OCI-LY7 (cell line): ENCODE measurements around the gene SOAT2. TPM values are rescaled to one million over a fixed set of nuclear protein-coding genes. Genes with fewer than 3 reads are reported as not detected.

Experiments used
- BruUV-seq: library from RNA; stranded (reverse); fragments of 400-500 nt; replicated peaks from 2 replicates; lab custom pipeline; 2021; lab: Mats Ljungman, UMichigan
- CTCF ChIA-PET: fragments of 300-600 bp; sonication (Branson Sonifier 250); formaldehyde crosslinking; loops from one replicate; lab custom pipeline; 2022; ENCODE audit warnings: antibody characterized with exemption; ENCODE audit not compliant: unreplicated experiment; lab: Charles Lee
- POLR2A ChIA-PET: fragments of 300-600 bp; sonication (Branson Sonifier 250); formaldehyde crosslinking; loops from one replicate; lab custom pipeline; 2022; ENCODE audit warnings: antibody characterized with exemption; lab: Charles Lee
- DNase-seq: peaks from one replicate; pipeline ENCODE4 v3.0.0-alpha.2; 2015; ENCODE audit warnings: low spot score
- H2AFZ ChIP-seq: fragments of 200-600 bp; sonication (generic), shearing (Covaris generic); 2 replicates; pipeline ENCODE4 v1.6.1; 2014; ENCODE audit warnings: mild to moderate bottlenecking, antibody characterized with exemption, low read length, moderate library complexity
- H3K27ac ChIP-seq: fragments of 200-600 bp; sonication (generic); 2 replicates; pipeline ENCODE4 v1.5.1; 2014; ENCODE audit warnings: mixed run types, low read depth, mild to moderate bottlenecking, moderate library complexity, low read length, inconsistent platforms; ENCODE audit not compliant: poor library complexity, severe bottlenecking
- H3K36me3 ChIP-seq: fragments of 200-600 bp; sonication (generic); 2 replicates; pipeline ENCODE4 v1.6.1; 2014; ENCODE audit warnings: mild to moderate bottlenecking, antibody characterized with exemption, low read length, moderate library complexity, mixed read lengths; ENCODE audit not compliant: insufficient read depth
- H3K4me1 ChIP-seq: fragments of 200-600 bp; sonication (generic); 2 replicates; pipeline ENCODE4 v1.5.1; 2014; ENCODE audit warnings: mild to moderate bottlenecking, low read length; ENCODE audit not compliant: insufficient read depth, poor library complexity, severe bottlenecking
- H3K4me2 ChIP-seq: fragments of 200-600 bp; sonication (generic); 2 replicates; pipeline ENCODE4 v1.6.1; 2014; ENCODE audit warnings: mild to moderate bottlenecking, low read length
- H3K4me3 ChIP-seq: fragments of 200-600 bp; sonication (generic); 2 replicates; pipeline ENCODE4 v1.5.1; 2014; ENCODE audit warnings: mild to moderate bottlenecking, low read depth, low read length; ENCODE audit not compliant: poor library complexity, severe bottlenecking
- H3K79me2 ChIP-seq: fragments of 200-600 bp; sonication (generic); 2 replicates; pipeline ENCODE4 v1.6.1; 2016; ENCODE audit warnings: low read depth, mild to moderate bottlenecking, low read length, moderate library complexity, mixed read lengths; ENCODE audit not compliant: insufficient read depth
- H3K9me2 ChIP-seq: fragments of 200-600 bp; sonication (generic); 2 replicates; pipeline ENCODE4 v1.6.1; 2016; ENCODE audit warnings: mild to moderate bottlenecking, low read length, mixed read lengths; ENCODE audit not compliant: insufficient read depth
- H3K9me3 ChIP-seq: fragments of 200-600 bp; sonication (generic); 2 replicates; pipeline ENCODE4 v1.6.1; 2014; ENCODE audit warnings: mild to moderate bottlenecking, mixed run types, low read length, mixed read lengths
- H4K20me1 ChIP-seq: fragments of 200-600 bp; sonication (generic); 2 replicates; pipeline ENCODE4 v1.6.1; 2014; ENCODE audit warnings: mild to moderate bottlenecking, antibody characterized with exemption, low read length, moderate library complexity, mixed read lengths; ENCODE audit not compliant: insufficient read depth
- EZH2phosphoT487 ChIP-seq: fragments of 200-600 bp; sonication (generic); IDR thresholded peaks from 2 replicates; pipeline ENCODE4 v1.6.1; 2018; ENCODE audit warnings: low read depth, borderline replicate concordance, mild to moderate bottlenecking, mixed run types, antibody characterized with exemption, low read length, moderate library complexity, mixed read lengths
- intact Hi-C: fragments of 100-400 bp; cut with micrococcal nuclease; formaldehyde crosslinking; loops from one replicate; pipeline ENCODE4 v1.10.0; 2022; ENCODE audit not compliant: unreplicated experiment
- total RNA-seq, 2 experiments: library from RNA; depleted of rRNA in 1 of 2; stranded (reverse); fragments of >200 nt in 1 of 2; shearing (Covaris generic) in 1 of 2; gene quantifications; 2 replicates each; pipeline ENCODE4 v1.2.3, GENCODE V29; 2014 to 2022
- TF ChIP-seq, protein P1 (sequence below): fragments of 200-600 bp; sonication (generic); conservative IDR thresholded peaks from 2 replicates; pipeline ENCODE4 v1.5.1; 2014; ENCODE audit warnings: mild to moderate bottlenecking, antibody characterized with exemption, low read length, moderate library complexity, mixed read lengths

Gene SOAT2
- total RNA-seq, 2 experiments from 2014 or later, result 0.06 to 1.8 TPM

DNA sequence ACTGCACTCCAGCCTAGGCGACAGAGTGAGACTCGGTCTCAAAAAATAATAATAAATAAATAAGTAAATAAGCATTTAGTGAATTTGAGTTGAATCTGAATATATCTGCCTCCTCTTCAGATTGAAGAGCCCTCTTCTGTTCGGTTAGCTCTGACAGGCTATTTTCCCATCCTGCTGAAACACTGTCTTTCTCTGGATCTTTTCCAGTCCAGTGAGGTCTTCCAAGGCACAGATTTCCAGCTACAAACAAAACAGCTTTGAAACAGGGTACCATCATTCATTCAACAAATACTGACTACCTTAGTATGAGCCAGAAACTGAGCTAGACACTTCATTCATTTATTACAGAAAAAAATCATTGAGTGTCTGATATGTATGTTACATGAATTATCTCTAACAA lies 16.9 kb upstream of the SOAT2 start:
- no peaks in the 10 kb centered on the region for H3K4me1 ChIP-seq
- H3K36me3 ChIP-seq, result no peaks in the 10 kb centered on the region
- DNase-seq, result no peak
- H3K4me3 ChIP-seq, result no peak overlapping the region
- no peak overlapping the region for H3K4me2 ChIP-seq
- ChIA-PET CTCF (interaction anchor here (1.0 kb wide), 1 partner anchor 16 kb away, joined by 4 read pairs; the partner anchor contains the start of gene SOAT2), POLR2A (no interaction called here)
- no peaks in the 10 kb centered on the region for H4K20me1 ChIP-seq
- BruUV-seq, result no TSS peak
- intact Hi-C loops, result no loop called here
- H2AFZ ChIP-seq, result no peak overlapping the region
- TF ChIP-seq, protein P1, sequence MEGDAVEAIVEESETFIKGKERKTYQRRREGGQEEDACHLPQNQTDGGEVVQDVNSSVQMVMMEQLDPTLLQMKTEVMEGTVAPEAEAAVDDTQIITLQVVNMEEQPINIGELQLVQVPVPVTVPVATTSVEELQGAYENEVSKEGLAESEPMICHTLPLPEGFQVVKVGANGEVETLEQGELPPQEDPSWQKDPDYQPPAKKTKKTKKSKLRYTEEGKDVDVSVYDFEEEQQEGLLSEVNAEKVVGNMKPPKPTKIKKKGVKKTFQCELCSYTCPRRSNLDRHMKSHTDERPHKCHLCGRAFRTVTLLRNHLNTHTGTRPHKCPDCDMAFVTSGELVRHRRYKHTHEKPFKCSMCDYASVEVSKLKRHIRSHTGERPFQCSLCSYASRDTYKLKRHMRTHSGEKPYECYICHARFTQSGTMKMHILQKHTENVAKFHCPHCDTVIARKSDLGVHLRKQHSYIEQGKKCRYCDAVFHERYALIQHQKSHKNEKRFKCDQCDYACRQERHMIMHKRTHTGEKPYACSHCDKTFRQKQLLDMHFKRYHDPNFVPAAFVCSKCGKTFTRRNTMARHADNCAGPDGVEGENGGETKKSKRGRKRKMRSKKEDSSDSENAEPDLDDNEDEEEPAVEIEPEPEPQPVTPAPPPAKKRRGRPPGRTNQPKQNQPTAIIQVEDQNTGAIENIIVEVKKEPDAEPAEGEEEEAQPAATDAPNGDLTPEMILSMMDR, result no peak
- no peak for TF ChIP-seq EZH2phosphoT487
- no peaks in the 10 kb centered on the region for H3K9me3 ChIP-seq
- no peak overlapping the region for H3K27ac ChIP-seq
- no peaks in the 10 kb centered on the region for H3K9me2 ChIP-seq
- H3K79me2 ChIP-seq, result no peaks in the 10 kb centered on the region

GRCh38 chr12:53090105-53090504 lies 13.2 kb upstream of the SOAT2 start:
- CTCF ChIA-PET, result no interaction called here
- no peaks in the 10 kb centered on the region for H3K36me3 ChIP-seq
- no peak overlapping the region for H3K4me2 ChIP-seq
- no peak overlapping the region for H2AFZ ChIP-seq
- no peaks in the 10 kb centered on the region for H3K4me1 ChIP-seq
- DNase-seq, result no peak
- no peaks in the 10 kb centered on the region for H3K79me2 ChIP-seq
- H3K4me3 ChIP-seq, result no peak overlapping the region
- TF ChIP-seq EZH2phosphoT487, result no peak
- no TSS peak for BruUV-seq
- H3K27ac ChIP-seq, result no peak overlapping the region
- POLR2A ChIA-PET, result no interaction called here
- H4K20me1 ChIP-seq, result no peaks in the 10 kb centered on the region
- intact Hi-C loops, result no loop called here
- H3K9me2 ChIP-seq, result no peaks in the 10 kb centered on the region
- H3K9me3 ChIP-seq, result no peaks in the 10 kb centered on the region

DNA sequence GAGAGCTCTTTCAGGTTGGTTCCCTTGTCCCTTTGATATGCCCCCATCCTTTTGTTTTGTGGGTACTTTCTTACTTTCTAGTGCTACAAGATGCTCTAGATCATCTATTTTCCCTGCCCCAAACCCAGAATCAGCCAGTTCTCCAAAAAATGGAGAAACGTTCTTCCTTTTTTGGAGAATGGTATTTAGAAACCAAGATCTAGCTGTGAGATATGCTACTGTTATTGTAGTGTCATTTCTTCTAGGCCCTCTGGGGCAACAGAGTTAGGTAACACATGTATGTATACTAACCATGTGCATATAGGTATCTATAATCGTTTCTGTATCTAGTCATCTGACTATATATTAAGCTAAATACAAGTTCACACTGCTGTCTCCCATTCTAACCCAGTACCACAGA lies 12.7 kb upstream of the SOAT2 start:
- no peaks in the 10 kb centered on the region for H3K4me1 ChIP-seq
- TF ChIP-seq, protein P1, result no peak
- TF ChIP-seq EZH2phosphoT487, result no peak
- ChIA-PET POLR2A (no interaction called here), CTCF (interaction anchor here (0.5 kb wide), 1 partner anchor 12 kb away, joined by 3 read pairs; no protein-coding TSS in a partner anchor)
- H2AFZ ChIP-seq, result no peak overlapping the region
- no peak overlapping the region for H3K4me2 ChIP-seq
- H3K27ac ChIP-seq, result no peak overlapping the region
- no peaks in the 10 kb centered on the region for H3K9me2 ChIP-seq
- no peaks in the 10 kb centered on the region for H3K79me2 ChIP-seq
- H4K20me1 ChIP-seq, result no peaks in the 10 kb centered on the region
- no TSS peak for BruUV-seq
- no peak for DNase-seq
- no peaks in the 10 kb centered on the region for H3K36me3 ChIP-seq
- no peak overlapping the region for H3K4me3 ChIP-seq
- no peaks in the 10 kb centered on the region for H3K9me3 ChIP-seq
- intact Hi-C loops, result no loop called here
